Activated CD4-positive, alpha-beta T cell treated with anti-CD3 and anti-CD28 coated beads for 36 hours (primary cell): ENCODE results near the gene HIPK2. TPM values are rescaled to one million over a fixed set of nuclear protein-coding genes. Genes with fewer than 3 reads are reported as not detected.

Experiments
- ATAC-seq: fragments of 200-7000 bp; cut with Tn5 transposase; one replicate; pipeline ENCODE4 v1.10.0; 2021; ENCODE audit warnings: mild to moderate bottlenecking, moderate library complexity
- CTCF ChIA-PET: fragments of 350-600 bp; sonication (Branson Sonifier 250); formaldehyde crosslinking; loops from one replicate; lab custom pipeline; 2021; ENCODE audit warnings: antibody characterized with exemption; lab: Charles Lee
- POLR2A ChIA-PET: fragments of 350-600 bp; sonication (Branson Sonifier 250); formaldehyde crosslinking; loops from one replicate; lab custom pipeline; 2021; ENCODE audit warnings: antibody characterized with exemption, inconsistent platforms; lab: Charles Lee
- DNase-seq: peaks from one replicate; pipeline ENCODE4 v3.0.0-alpha.2; 2020
- H3K27ac Mint-ChIP-seq: one replicate; pipeline ENCODE4 v1.8.0; 2021; ENCODE audit warnings: mixed read lengths
- H3K27me3 Mint-ChIP-seq: one replicate; pipeline ENCODE4 v1.8.0; 2021; ENCODE audit warnings: mixed read lengths
- H3K36me3 Mint-ChIP-seq: one replicate; pipeline ENCODE4 v1.8.0; 2021; ENCODE audit warnings: low read depth, mixed read lengths
- H3K4me1 Mint-ChIP-seq: one replicate; pipeline ENCODE4 v1.8.0; 2021; ENCODE audit warnings: mixed read lengths
- H3K4me3 Mint-ChIP-seq: one replicate; pipeline ENCODE4 v1.8.0; 2021; ENCODE audit warnings: mild to moderate bottlenecking, moderate library complexity, mixed read lengths
- H3K9me3 Mint-ChIP-seq: one replicate; pipeline ENCODE4 v1.8.0; 2021; ENCODE audit warnings: low read depth, mixed read lengths
- intact Hi-C, 2 experiments: fragments of 100-400 bp; cut with DNase I in 1 of 2; cut with micrococcal nuclease in 1 of 2; formaldehyde crosslinking; loops; one replicate each; pipeline versions ENCODE4 v1.14.2 to v1.15.1; 2022 to 2024; cut with DNase I, micrococcal nuclease
- total RNA-seq, 2 experiments: library from RNA; stranded (reverse); gene quantifications; one replicate each; pipeline ENCODE4 v1.2.3, GENCODE V29; 2021

HIPK2 gene
- total RNA-seq, 2 experiments from 2014 or later: 23.9 to 36.2 TPM

DNA sequence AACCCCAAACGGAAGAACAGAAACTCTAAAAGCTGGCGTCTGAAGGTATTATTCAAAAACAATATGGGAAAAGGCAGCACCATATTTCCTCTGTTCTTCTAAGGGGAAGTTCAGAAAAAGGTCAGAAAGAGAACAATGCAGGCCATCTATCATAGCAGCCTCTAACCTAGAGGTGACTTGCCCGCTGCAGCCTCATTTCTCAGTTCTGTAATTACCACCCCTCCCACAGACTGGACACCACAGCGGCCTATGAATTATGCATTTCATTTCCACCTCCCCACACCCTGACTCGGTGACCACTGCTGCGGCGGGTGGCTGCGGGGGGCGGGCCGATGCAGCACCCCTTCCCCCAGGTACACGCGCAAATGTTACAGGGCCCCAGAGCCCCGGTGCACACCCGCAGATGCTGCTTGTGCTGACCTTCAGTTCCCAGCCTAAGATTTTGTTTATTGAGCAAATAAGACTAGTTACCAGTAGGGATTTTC, 128.8 kb downstream of the HIPK2 start:
- peaks cover 2% of the 10 kb centered on the region for H3K36me3 Mint-ChIP-seq
- H3K4me1 Mint-ChIP-seq: peaks cover 61% of the 10 kb centered on the region
- DNase-seq: peak; percentile 35

DNA sequence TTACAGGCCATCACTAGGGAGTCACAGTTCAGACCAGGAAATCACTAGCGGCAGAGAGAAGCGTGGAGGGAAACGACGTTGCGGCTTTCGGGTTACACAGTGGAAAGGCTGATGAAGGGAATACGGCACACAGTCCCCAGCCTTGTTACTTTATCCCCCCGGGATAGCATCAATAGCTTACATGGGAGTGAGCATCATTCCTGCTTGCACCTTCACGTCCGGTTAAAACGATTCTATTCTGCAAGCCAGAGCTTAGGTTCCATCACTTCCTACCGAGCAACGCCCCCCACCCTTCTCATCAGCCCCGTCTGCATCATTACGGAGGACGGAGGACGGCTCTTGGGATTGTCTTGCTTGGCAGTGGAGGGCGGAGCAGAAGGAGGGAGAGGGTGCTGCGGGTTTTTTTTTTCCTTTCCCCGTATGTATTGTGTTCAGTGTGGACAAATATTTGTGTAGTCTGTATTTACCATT, 129.4 kb downstream of the HIPK2 start:
- Mint-ChIP-seq H3K27me3 (no peaks in the 10 kb centered on the region), H3K9me3 (no peaks in the 10 kb centered on the region), H3K36me3 (peaks cover 2% of the 10 kb centered on the region), H3K4me3 (peak overlapping the region; percentile 52), H3K4me1 (peaks cover 66% of the 10 kb centered on the region), H3K27ac (peak overlapping the region; percentile 70)
- ATAC-seq (peak; percentile 34), DNase-seq (peak; percentile 42)
- POLR2A ChIA-PET: interaction anchor here (0.6 to 0.7 kb wide), 2 partner anchors 46 to 119 kb away, joined by 4 read pairs; no protein-coding TSS in a partner anchor
- intact Hi-C loops: loop anchor here in 1 of 2 experiments (1.0 kb wide), 1 partner anchor 21 kb away; no protein-coding TSS in a partner anchor
- CTCF ChIA-PET: interaction anchor here (0.8 to 5.0 kb wide), 14 partner anchors 12 to 355 kb away, joined by 3 to 94 read pairs (median 7); no protein-coding TSS in a partner anchor

More for the DNA sequence above, 128.8 kb downstream of the HIPK2 start:
- intact Hi-C loops: loop anchor here in 1 of 2 experiments (1.0 kb wide), 1 partner anchor 20 kb away; no protein-coding TSS in a partner anchor
- H3K9me3 Mint-ChIP-seq: no peaks in the 10 kb centered on the region
- ChIA-PET POLR2A (interaction anchor here (0.7 kb wide), 1 partner anchor 47 kb away, joined by 4 read pairs; no protein-coding TSS in a partner anchor), CTCF (interaction anchor here (0.8 to 5.0 kb wide), 9 partner anchors 12 to 147 kb away, joined by 3 to 94 read pairs (median 17); no protein-coding TSS in a partner anchor)
- no peak for ATAC-seq
- peak overlapping the region; percentile 70 for H3K27ac Mint-ChIP-seq
- H3K4me3 Mint-ChIP-seq: peak overlapping the region; percentile 52
- H3K27me3 Mint-ChIP-seq: no peaks in the 10 kb centered on the region

DNA sequence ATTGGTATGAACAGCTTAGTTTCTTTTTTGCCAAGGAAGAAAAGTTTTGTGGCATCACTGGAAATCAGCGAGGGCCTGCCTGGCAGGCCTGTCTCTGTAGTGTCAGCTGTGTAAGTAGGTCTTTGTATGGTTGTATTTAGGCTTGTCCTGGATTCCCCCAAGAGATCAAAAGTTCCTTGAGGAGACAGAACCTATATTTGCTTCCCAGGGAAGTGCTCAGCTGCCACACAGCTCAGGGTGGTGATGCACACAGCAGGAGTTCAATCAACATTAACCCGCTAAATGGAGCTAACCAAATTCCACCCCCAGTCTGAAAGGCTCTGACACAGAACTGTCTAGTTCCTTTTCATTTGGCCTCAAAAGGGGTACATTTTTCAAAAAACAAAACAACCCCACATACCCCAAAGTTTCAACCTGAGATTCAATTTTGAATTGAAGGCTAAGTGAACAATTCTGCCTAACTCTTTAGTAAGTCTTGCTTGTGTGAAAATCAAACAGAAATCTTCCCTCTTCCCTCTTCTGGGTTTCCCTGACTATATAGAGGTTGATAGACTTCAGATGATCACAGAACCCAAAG, 129.9 kb downstream of the HIPK2 start:
- ChIA-PET CTCF (interaction anchor here (0.5 to 5.0 kb wide), 29 partner anchors 11 to 355 kb away, joined by 3 to 94 read pairs (median 4); partner anchors contain the start of gene HIPK2), POLR2A (interaction anchor here (0.6 to 0.7 kb wide), 2 partner anchors 33 to 119 kb away, joined by 4 read pairs; no protein-coding TSS in a partner anchor)
- DNase-seq (no peak), ATAC-seq (peak; percentile 31)
- Mint-ChIP-seq H3K27ac (peak overlapping the region; percentile 70), H3K27me3 (no peaks in the 10 kb centered on the region), H3K4me1 (peaks cover 71% of the 10 kb centered on the region), H3K36me3 (peaks cover 2% of the 10 kb centered on the region), H3K9me3 (no peaks in the 10 kb centered on the region), H3K4me3 (peak overlapping the region; percentile 52)
- intact Hi-C loops: loop anchor here (1.0 to 2.0 kb wide), 8 partner anchors 21 to 181 kb away; partner anchors contain the start of genes HIPK2 (in 1 of the 2) and TBXAS1 (in 1 of the 2)

DNA sequence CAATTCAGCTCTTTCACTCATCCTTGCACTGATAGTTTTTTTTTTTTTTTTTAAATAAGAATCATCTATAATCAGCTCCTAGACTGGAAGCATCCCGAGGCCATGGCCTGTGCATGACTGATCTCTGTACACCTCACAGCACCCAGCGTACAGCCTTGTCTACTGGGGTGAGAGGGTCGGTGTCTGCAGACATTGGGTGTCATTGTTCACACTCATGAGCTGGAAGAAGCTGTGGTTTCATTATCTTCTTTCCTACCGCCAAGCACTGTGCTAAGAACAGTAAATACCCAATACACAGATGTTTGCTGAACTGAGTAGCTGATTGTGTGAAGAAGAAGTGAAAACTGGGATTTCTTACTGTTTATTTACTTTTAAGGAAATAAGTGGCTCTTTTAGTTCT, 130.7 kb downstream of the HIPK2 start:
- Mint-ChIP-seq H3K36me3 (peaks cover 2% of the 10 kb centered on the region), H3K4me3 (no peak overlapping the region), H3K27ac (no peak overlapping the region), H3K27me3 (no peaks in the 10 kb centered on the region), H3K9me3 (no peaks in the 10 kb centered on the region), H3K4me1 (peaks cover 77% of the 10 kb centered on the region)
- ATAC-seq (peak; percentile 52), DNase-seq (peak; percentile 52)
- ChIA-PET CTCF (interaction anchor here (0.6 to 5.0 kb wide), 31 partner anchors 10 to 356 kb away, joined by 3 to 94 read pairs (median 4); partner anchors contain the start of gene HIPK2), POLR2A (interaction anchor here (0.6 to 1.0 kb wide), 3 partner anchors 11 to 34 kb away, joined by 4 to 5 read pairs (median 4); no protein-coding TSS in a partner anchor)
- intact Hi-C loops: loop anchor here (2.0 kb wide), 7 partner anchors 26 to 182 kb away; partner anchors contain the start of genes HIPK2 (in 1 of the 2) and TBXAS1 (in 1 of the 2)

DNA sequence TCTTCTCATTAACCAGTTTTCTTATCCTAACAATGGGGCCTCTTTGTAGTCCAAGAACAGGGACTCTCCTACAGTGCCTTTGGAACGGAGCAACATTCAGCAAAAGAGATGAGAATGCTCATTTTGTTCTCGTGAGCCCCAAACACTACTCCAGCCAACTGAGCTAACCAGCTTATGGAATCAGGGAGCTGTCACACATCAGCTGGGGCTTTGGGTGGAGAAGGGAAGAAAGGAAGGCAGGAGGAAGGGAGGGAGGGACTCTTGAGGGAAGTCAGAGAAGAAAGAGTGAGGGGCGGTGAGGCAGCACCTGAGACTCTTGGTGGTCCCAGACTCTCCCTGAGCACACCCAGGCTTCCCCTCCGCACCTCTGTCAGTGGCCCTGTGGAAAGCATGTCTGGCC, 131.2 kb downstream of the HIPK2 start:
- DNase-seq (no peak), ATAC-seq (no peak)
- no peaks in the 10 kb centered on the region for H3K9me3 Mint-ChIP-seq
- H3K27me3 Mint-ChIP-seq: no peaks in the 10 kb centered on the region
- ChIA-PET POLR2A (interaction anchor here (0.6 to 1.0 kb wide), 3 partner anchors 11 to 34 kb away, joined by 4 to 5 read pairs (median 5); no protein-coding TSS in a partner anchor), CTCF (interaction anchor here (0.6 to 5.0 kb wide), 36 partner anchors 8 to 356 kb away, joined by 3 to 94 read pairs (median 5); partner anchors contain the start of gene HIPK2)
- peaks cover 82% of the 10 kb centered on the region for H3K4me1 Mint-ChIP-seq
- peaks cover 2% of the 10 kb centered on the region for H3K36me3 Mint-ChIP-seq
- peak overlapping the region; percentile 2 for H3K27ac Mint-ChIP-seq
- no peak overlapping the region for H3K4me3 Mint-ChIP-seq
- intact Hi-C loops: loop anchor here (1.0 to 2.0 kb wide), 8 partner anchors 26 to 356 kb away; partner anchors contain the start of genes HIPK2 (in 1 of the 2) and TBXAS1 (in 1 of the 2)

DNA sequence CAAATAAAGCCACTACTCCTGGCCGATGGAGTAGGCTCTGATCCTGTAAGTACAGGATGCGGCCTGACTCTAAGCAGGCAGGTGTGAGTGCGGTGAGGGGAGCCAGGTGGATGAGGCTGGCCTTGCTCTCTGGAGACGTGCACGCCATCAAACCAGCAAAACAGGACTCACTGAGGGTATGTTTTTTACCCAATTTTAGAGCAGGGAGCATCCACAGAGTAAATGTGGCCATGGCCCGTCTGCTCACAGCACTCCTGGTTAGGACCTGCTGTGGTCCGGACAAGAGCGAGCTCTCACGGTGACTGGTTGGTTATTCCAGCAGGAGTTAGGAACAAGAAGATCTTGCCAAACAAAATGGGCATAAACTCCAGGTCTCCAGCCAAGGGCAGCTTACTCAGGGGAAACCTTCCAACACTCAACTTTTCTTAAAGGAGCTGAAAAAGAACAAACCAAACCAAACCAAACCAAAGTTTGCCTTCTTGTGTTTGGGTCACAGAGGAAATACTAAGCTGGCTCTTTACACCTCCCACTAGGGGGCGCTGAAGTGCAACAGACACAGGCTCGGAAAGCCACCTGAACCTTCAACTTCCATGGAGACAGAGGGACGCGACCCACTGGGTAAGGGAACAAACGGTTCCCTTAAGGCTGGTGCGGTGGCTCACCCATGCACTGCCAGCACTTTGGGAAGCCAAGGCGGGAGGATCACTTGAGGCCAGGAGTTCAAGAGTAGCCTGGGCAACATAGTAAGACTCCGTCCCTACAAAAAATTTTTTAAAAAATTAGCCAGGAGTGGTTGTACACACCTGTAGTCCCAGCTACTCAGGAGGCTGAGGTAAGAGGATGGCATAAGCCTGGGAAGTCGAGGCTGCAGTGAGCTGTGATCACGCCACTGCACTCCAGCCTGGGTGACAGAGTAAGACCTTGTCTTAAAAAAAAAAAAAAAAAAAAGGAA, 131.9 kb downstream of the HIPK2 start:
- ChIA-PET POLR2A (interaction anchor here (0.6 to 1.0 kb wide), 2 partner anchors 35 to 127 kb away, joined by 3 to 5 read pairs; no protein-coding TSS in a partner anchor), CTCF (interaction anchor here (0.5 to 5.0 kb wide), 43 partner anchors 9 to 1008 kb away, joined by 3 to 94 read pairs (median 4); partner anchors contain the start of gene HIPK2)
- no peaks in the 10 kb centered on the region for H3K9me3 Mint-ChIP-seq
- DNase-seq (peak; percentile 92), ATAC-seq (peak; percentile 43)
- H3K36me3 Mint-ChIP-seq: peaks cover 2% of the 10 kb centered on the region
- peak overlapping the region; percentile 38 for H3K27ac Mint-ChIP-seq
- peaks cover 82% of the 10 kb centered on the region for H3K4me1 Mint-ChIP-seq
- H3K4me3 Mint-ChIP-seq: no peak overlapping the region
- intact Hi-C loops: loop anchor here (1.0 to 2.0 kb wide), 9 partner anchors 27 to 356 kb away; partner anchors contain the start of genes HIPK2 (in 1 of the 2) and TBXAS1 (in 1 of the 2)
- no peaks in the 10 kb centered on the region for H3K27me3 Mint-ChIP-seq

DNA sequence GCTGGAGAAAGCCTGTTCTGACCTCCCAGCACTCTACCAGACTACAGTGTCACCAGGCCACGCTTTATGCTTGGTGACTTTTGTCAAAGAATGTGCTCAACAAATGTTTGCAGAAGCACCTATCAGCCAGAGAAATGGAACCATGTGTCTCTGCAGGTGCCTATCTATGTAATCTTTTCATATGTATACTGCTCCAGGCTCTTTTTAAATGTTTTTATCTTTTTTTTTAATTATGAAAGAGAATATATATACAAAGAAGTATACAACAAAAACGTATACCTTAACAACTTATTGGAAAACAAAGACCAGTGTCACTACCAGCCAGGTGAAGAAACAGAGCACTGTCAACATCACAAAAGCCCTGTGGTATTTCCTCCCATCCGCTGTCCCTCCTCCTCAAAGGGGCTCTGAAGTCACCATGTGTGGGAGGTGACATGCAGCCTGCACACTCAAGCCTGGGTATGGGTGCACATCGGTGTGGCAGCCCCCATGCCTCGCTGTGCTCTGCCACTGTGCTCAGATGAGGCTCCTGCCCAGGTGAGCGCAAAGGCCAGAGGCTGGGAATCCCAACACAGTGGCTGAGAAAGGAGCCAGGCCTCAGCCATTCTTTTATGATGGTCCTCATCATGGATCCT, 133.7 kb downstream of the HIPK2 start:
- ATAC-seq (peak; percentile 45), DNase-seq (peak; percentile 56)
- intact Hi-C loops: loop anchor here in 1 of 2 experiments (2.0 kb wide), 1 partner anchor 41 kb away; no protein-coding TSS in a partner anchor
- POLR2A ChIA-PET: no interaction called here
- H3K27ac Mint-ChIP-seq: no peak overlapping the region
- H3K27me3 Mint-ChIP-seq: no peaks in the 10 kb centered on the region
- peaks cover 81% of the 10 kb centered on the region for H3K4me1 Mint-ChIP-seq
- no peak overlapping the region for H3K4me3 Mint-ChIP-seq
- peaks cover 2% of the 10 kb centered on the region for H3K36me3 Mint-ChIP-seq
- no peaks in the 10 kb centered on the region for H3K9me3 Mint-ChIP-seq
- CTCF ChIA-PET: interaction anchor here (1.9 to 5.0 kb wide), 7 partner anchors 7 to 359 kb away, joined by 4 to 94 read pairs (median 41); no protein-coding TSS in a partner anchor

DNA sequence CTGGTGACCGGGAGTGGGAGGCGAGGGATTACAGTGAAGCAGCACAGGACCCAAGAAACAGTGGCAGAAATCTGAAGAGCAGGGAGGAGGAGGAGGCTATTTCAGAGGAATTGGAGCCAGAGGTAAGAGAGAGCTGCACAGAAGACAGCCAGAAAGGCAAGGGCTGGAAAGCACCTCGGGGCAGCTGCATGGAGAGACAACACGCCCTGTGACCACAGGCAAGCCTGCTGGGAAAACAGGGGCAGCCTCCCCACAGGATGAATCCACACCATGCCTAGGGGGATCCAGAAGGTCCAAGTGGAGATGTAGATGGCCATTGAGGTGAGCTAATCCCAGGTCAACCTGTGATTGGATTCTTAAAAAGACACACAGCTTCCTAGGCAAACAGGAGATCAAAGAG, 135.5 kb downstream of the HIPK2 start:
- DNase-seq (no peak), ATAC-seq (no peak)
- Mint-ChIP-seq H3K27me3 (no peaks in the 10 kb centered on the region), H3K4me3 (no peak overlapping the region), H3K36me3 (peaks cover 4% of the 10 kb centered on the region), H3K27ac (peak overlapping the region; percentile 2), H3K4me1 (peaks cover 73% of the 10 kb centered on the region), H3K9me3 (no peaks in the 10 kb centered on the region)
- ChIA-PET CTCF (interaction anchor here (0.6 to 1.2 kb wide), 9 partner anchors 9 to 1311 kb away, joined by 3 to 5 read pairs (median 3); no protein-coding TSS in a partner anchor), POLR2A (no interaction called here)
- intact Hi-C loops: no loop called here

DNA sequence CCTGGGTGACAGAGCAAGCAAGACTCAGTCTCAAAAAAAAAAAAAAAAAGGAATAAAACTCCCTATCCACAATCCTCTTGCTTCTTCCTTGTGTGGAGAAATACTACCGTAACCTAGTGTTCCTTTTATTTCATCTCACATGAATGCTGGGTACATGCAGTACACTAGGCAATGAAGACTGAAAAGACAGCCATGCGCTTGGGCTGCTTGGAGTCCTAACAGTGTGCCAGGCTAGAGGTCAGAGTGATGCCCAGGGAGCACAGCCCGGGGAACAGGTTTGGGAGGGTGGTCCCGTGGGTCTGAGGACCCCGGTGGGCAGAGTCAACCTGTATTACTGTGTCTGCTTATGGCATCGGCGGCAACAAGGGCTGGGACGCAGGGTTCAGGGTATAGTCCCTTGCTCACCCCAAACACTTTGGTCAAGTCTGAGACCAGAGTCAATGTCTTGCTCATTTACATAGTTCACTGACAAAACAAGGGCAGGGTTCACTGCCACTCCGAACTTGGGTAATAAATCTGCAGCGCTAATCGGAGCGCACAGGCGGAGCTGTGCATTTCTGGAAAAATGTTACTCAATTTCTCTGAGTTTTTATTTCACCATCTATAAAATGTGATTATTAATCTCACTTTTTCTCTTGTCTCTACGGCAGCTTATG, 136.3 kb downstream of the HIPK2 start:
- H3K4me1 Mint-ChIP-seq: peaks cover 73% of the 10 kb centered on the region
- ChIA-PET POLR2A (no interaction called here), CTCF (interaction anchor here (0.9 to 1.2 kb wide), 4 partner anchors 9 to 23 kb away, joined by 3 to 7 read pairs (median 5); no protein-coding TSS in a partner anchor)
- H3K36me3 Mint-ChIP-seq: peaks cover 10% of the 10 kb centered on the region
- ATAC-seq (no peak), DNase-seq (no peak)
- no peaks in the 10 kb centered on the region for H3K27me3 Mint-ChIP-seq
- H3K4me3 Mint-ChIP-seq: no peak overlapping the region
- H3K9me3 Mint-ChIP-seq: no peaks in the 10 kb centered on the region
- intact Hi-C loops: no loop called here
- H3K27ac Mint-ChIP-seq: no peak overlapping the region
